Mucosa of descending colon (tissue), 3 donors: ENCODE results near the gene S100PBP. TPM values are rescaled to one million over a fixed set of nuclear protein-coding genes. Genes with fewer than 3 reads are reported as not detected.

Experiments
- ATAC-seq: fragments of 200-7000 bp; cut with Tn5 transposase; one replicate; pipeline ENCODE4 v1.9.1; 2020; ENCODE audit warnings: mild to moderate bottlenecking, moderate library complexity
- DNase-seq, 3 donors: peaks; one replicate each; pipeline ENCODE4 v3.0.0-alpha.2; 2020
- H3K36me3 ChIP-seq: fragments of 200-600 bp; one replicate; pipeline ENCODE4 v1.8.0; 2021; ENCODE audit warnings: low read depth, mild to moderate bottlenecking
- H3K4me1 ChIP-seq: fragments of 200-600 bp; one replicate; pipeline ENCODE4 v1.8.0; 2021; ENCODE audit warnings: low read depth, mild to moderate bottlenecking
- H3K4me3 ChIP-seq: fragments of 200-600 bp; one replicate; pipeline ENCODE4 v1.8.0; 2021; ENCODE audit warnings: mild to moderate bottlenecking
- H3K9me3 ChIP-seq: fragments of 200-600 bp; one replicate; pipeline ENCODE4 v1.8.0; 2021; ENCODE audit warnings: mild to moderate bottlenecking
- intact Hi-C, 2 donors: fragments of 100-400 bp; cut with DNase I in 1 of 2; cut with micrococcal nuclease in 1 of 2; formaldehyde crosslinking; loops; one replicate each; pipeline versions ENCODE4 v1.11.0 to v1.11.1; 2022; cut with DNase I, micrococcal nuclease
- total RNA-seq, 3 donors: library from RNA; stranded (reverse); fragmentation: NEBNext Ultra II Directional in 2 of 3; extraction: Animal tissue kit (Norgen Biotek cat#: 25700) in 2 of 3; gene quantifications; one replicate each; pipeline versions ENCODE4 v1.2.1 to v1.2.4, GENCODE V29; 2021 to 2023
- TF ChIP-seq, protein P1 (sequence below): fragments of 200-600 bp; IDR thresholded peaks from one replicate; pipeline ENCODE4 v1.8.0; 2022; ENCODE audit warnings: antibody characterized with exemption, mild to moderate bottlenecking
- donor health status: DM: no; HTN: no; CAD: no; lungs with moderate emphysema.
- donor health status: DM: no; HTN: no; CAD: no.
- donor health status: DM: no; HTN: yes; CAD: no.

Gene S100PBP
- total RNA-seq, 3 donors from 2014 or later: 23.7 to 38.8 (median 31.0) TPM

- ATAC-seq (no peak), DNase-seq (no peak)
- TF ChIP-seq, protein P1, sequence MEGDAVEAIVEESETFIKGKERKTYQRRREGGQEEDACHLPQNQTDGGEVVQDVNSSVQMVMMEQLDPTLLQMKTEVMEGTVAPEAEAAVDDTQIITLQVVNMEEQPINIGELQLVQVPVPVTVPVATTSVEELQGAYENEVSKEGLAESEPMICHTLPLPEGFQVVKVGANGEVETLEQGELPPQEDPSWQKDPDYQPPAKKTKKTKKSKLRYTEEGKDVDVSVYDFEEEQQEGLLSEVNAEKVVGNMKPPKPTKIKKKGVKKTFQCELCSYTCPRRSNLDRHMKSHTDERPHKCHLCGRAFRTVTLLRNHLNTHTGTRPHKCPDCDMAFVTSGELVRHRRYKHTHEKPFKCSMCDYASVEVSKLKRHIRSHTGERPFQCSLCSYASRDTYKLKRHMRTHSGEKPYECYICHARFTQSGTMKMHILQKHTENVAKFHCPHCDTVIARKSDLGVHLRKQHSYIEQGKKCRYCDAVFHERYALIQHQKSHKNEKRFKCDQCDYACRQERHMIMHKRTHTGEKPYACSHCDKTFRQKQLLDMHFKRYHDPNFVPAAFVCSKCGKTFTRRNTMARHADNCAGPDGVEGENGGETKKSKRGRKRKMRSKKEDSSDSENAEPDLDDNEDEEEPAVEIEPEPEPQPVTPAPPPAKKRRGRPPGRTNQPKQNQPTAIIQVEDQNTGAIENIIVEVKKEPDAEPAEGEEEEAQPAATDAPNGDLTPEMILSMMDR: no peak
- Histone ChIP-seq H3K9me3 (no peaks in the 10 kb centered on the region), H3K4me3 (no peak overlapping the region), H3K36me3 (no peaks in the 10 kb centered on the region), H3K4me1 (peaks cover 6% of the 10 kb centered on the region)
- intact Hi-C loops: no loop called here
Observed at GRCh38 chr1:32886828-32887414, 69.5 kb downstream of the S100PBP start.

GRCh38 chr1:32887623-32888022, 70.2 kb downstream of the S100PBP start:
- H3K9me3 ChIP-seq: no peaks in the 10 kb centered on the region
- intact Hi-C loops: no loop called here
- no peak overlapping the region for H3K4me3 ChIP-seq
- H3K36me3 ChIP-seq: no peaks in the 10 kb centered on the region
- TF ChIP-seq, protein P1: no peak
- peak in 1 of 3 donors; percentile 21 for DNase-seq
- ATAC-seq: no peak
- H3K4me1 ChIP-seq: peaks cover 6% of the 10 kb centered on the region

- ATAC-seq: no peak
- Histone ChIP-seq H3K4me1 (peaks cover 6% of the 10 kb centered on the region), H3K36me3 (no peaks in the 10 kb centered on the region), H3K9me3 (no peaks in the 10 kb centered on the region), H3K4me3 (no peak overlapping the region)
- TF ChIP-seq, protein P1: no peak
- DNase-seq: no peak
- intact Hi-C loops: no loop called here
Observed at GRCh38 chr1:32888134-32888533, 70.7 kb downstream of the S100PBP start.

GRCh38 chr1:32888677-32889420, 71.4 kb downstream of the S100PBP start:
- DNase-seq: peak in 1 of 3 donors; percentile 18
- no peak for ATAC-seq

GRCh38 chr1:32889731-32890278, 72.4 kb downstream of the S100PBP start:
- Histone ChIP-seq H3K4me3 (no peak overlapping the region), H3K9me3 (no peaks in the 10 kb centered on the region), H3K36me3 (no peaks in the 10 kb centered on the region), H3K4me1 (peaks cover 17% of the 10 kb centered on the region)
- TF ChIP-seq, protein P1: no peak
- intact Hi-C loops: no loop called here
- ATAC-seq: no peak
- no peak for DNase-seq

More at GRCh38 chr1:32888677-32889420, 71.4 kb downstream of the S100PBP start:
- intact Hi-C loops: no loop called here
- Histone ChIP-seq H3K4me1 (peaks cover 10% of the 10 kb centered on the region), H3K36me3 (no peaks in the 10 kb centered on the region), H3K4me3 (no peak overlapping the region), H3K9me3 (no peaks in the 10 kb centered on the region)
- TF ChIP-seq, protein P1: no peak
